ENCODE results near the gene MYLK. TPM values are rescaled to one million over a fixed set of nuclear protein-coding genes. Genes with fewer than 3 reads are reported as not detected.

MYLK gene
- total RNA-seq, 4 donors from 2014 or later: 24.6 to 47.0 (median 39.2) TPM

GRCh38 chr3:123571264-123571972 lies 312.7 kb downstream of the MYLK start:
- Histone ChIP-seq H3K27ac (no peak overlapping the region), H3K4me3 (no peak overlapping the region), H3K9me3 (no peaks in the 10 kb centered on the region), H3K4me1 (no peaks in the 10 kb centered on the region), H3K36me3 (peaks cover 5% of the 10 kb centered on the region), H3K27me3 (no peaks in the 10 kb centered on the region)
- WGBS: 69% methylated on average over 4 of the region's 4 CpGs
- no peak for DNase-seq (ENCODE audit: low spot score in 2 of 2)
- TF ChIP-seq, protein P1, sequence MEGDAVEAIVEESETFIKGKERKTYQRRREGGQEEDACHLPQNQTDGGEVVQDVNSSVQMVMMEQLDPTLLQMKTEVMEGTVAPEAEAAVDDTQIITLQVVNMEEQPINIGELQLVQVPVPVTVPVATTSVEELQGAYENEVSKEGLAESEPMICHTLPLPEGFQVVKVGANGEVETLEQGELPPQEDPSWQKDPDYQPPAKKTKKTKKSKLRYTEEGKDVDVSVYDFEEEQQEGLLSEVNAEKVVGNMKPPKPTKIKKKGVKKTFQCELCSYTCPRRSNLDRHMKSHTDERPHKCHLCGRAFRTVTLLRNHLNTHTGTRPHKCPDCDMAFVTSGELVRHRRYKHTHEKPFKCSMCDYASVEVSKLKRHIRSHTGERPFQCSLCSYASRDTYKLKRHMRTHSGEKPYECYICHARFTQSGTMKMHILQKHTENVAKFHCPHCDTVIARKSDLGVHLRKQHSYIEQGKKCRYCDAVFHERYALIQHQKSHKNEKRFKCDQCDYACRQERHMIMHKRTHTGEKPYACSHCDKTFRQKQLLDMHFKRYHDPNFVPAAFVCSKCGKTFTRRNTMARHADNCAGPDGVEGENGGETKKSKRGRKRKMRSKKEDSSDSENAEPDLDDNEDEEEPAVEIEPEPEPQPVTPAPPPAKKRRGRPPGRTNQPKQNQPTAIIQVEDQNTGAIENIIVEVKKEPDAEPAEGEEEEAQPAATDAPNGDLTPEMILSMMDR (IDR thresholded peaks at IDR 0.05): no peak
- TF ChIP-seq POLR2A (IDR thresholded peaks at IDR 0.05): no peak
- TF ChIP-seq POLR2AphosphoS5 (IDR thresholded peaks at IDR 0.05): no peak
- TF ChIP-seq EP300 (IDR thresholded peaks at IDR 0.05): no peak

- no peaks in the 10 kb centered on the region for H3K27me3 ChIP-seq
- H3K9me3 ChIP-seq: no peaks in the 10 kb centered on the region
- H3K36me3 ChIP-seq: peaks cover 10% of the 10 kb centered on the region
- no peak for DNase-seq (ENCODE audit: low spot score in 2 of 2)
- H3K27ac ChIP-seq: no peak overlapping the region
- no peak for TF ChIP-seq POLR2A (IDR thresholded peaks at IDR 0.05)
- TF ChIP-seq EP300 (IDR thresholded peaks at IDR 0.05): no peak
- no peak for TF ChIP-seq POLR2AphosphoS5 (IDR thresholded peaks at IDR 0.05)
- TF ChIP-seq, protein P1 (IDR thresholded peaks at IDR 0.05): no peak
- no peak overlapping the region for H3K4me3 ChIP-seq
- no peaks in the 10 kb centered on the region for H3K4me1 ChIP-seq
Observed at GRCh38 chr3:123568875-123569274, 315.3 kb downstream of the MYLK start.

GRCh38 chr3:123568034-123568433 lies 316.1 kb downstream of the MYLK start:
- Histone ChIP-seq H3K27ac (no peak overlapping the region), H3K4me3 (no peak overlapping the region), H3K36me3 (peaks cover 11% of the 10 kb centered on the region), H3K4me1 (no peaks in the 10 kb centered on the region), H3K27me3 (no peaks in the 10 kb centered on the region), H3K9me3 (no peaks in the 10 kb centered on the region)
- TF ChIP-seq EP300 (IDR thresholded peaks at IDR 0.05) (no peak), POLR2AphosphoS5 (IDR thresholded peaks at IDR 0.05) (no peak), POLR2A (IDR thresholded peaks at IDR 0.05) (no peak)
- TF ChIP-seq, protein P1 (IDR thresholded peaks at IDR 0.05): no peak
- DNase-seq (ENCODE audit: low spot score in 2 of 2): no peak
- 92% methylated on average over 7 of the region's 7 CpGs for WGBS

GRCh38 chr3:123564056-123564455 lies 320.1 kb downstream of the MYLK start:
- H3K27me3 ChIP-seq: no peaks in the 10 kb centered on the region
- WGBS: 92% methylated on average over 6 of the region's 6 CpGs
- TF ChIP-seq POLR2AphosphoS5 (IDR thresholded peaks at IDR 0.05) (no peak), EP300 (IDR thresholded peaks at IDR 0.05) (no peak), POLR2A (IDR thresholded peaks at IDR 0.05) (no peak)
- TF ChIP-seq, protein P1 (IDR thresholded peaks at IDR 0.05): no peak

DNA sequence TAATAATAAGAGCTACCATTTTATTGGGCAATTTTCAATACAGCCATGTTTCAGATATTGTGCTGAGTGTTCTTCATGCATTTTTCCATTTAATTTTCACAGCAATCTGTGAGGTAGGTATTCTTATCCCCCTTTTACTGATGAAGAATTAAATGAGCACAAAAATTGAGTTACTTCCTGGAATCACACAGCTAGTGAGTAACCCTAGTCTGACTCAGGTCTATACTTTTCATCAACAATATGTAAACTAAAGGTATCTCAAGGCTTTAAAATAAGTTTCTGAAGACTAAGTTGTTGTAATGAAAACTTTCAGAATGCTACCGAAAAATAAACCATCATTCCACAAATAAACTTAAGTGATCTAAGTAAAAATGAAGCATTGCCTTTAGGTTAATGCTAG lies 321.6 kb downstream of the MYLK start:
- 90% methylated on average over 1 of the region's 1 CpG for WGBS
- H3K27me3 ChIP-seq: no peaks in the 10 kb centered on the region
- no peak overlapping the region for H3K4me3 ChIP-seq
- no peak for TF ChIP-seq EP300 (IDR thresholded peaks at IDR 0.05)
- TF ChIP-seq POLR2AphosphoS5 (IDR thresholded peaks at IDR 0.05): no peak
- TF ChIP-seq, protein P1 (IDR thresholded peaks at IDR 0.05): no peak
- no peak for TF ChIP-seq POLR2A (IDR thresholded peaks at IDR 0.05)
- H3K9me3 ChIP-seq: no peaks in the 10 kb centered on the region
- peaks cover 11% of the 10 kb centered on the region for H3K4me1 ChIP-seq
- H3K27ac ChIP-seq: no peak overlapping the region
- H3K36me3 ChIP-seq: peaks cover 6% of the 10 kb centered on the region
- no peak for DNase-seq (ENCODE audit: low spot score in 2 of 2)

More at GRCh38 chr3:123564056-123564455, 320.1 kb downstream of the MYLK start:
- Histone ChIP-seq H3K27ac (no peak overlapping the region), H3K9me3 (no peaks in the 10 kb centered on the region), H3K36me3 (peaks cover 6% of the 10 kb centered on the region), H3K4me3 (no peak overlapping the region), H3K4me1 (peaks cover 8% of the 10 kb centered on the region)
- DNase-seq (ENCODE audit: low spot score in 2 of 2): no peak

All from suprapubic skin (tissue), 4 donors.